RWPE1 (cell line): ENCODE results near the gene TIMM10.

Source experiments
- CTCF ChIA-PET: fragments of 350-600 bp; sonication (Branson Sonifier 250); formaldehyde crosslinking; extraction: SDS; loops from one replicate; lab custom pipeline; 2021; lab: Yijun Ruan, JAX
- POLR2A ChIA-PET: fragments of 400-600 bp; formaldehyde crosslinking; extraction: SDS; loops from one replicate; lab custom pipeline; 2020; ENCODE audit warnings: antibody characterized with exemption; ENCODE audit not compliant: low non-redundant PET; lab: Yijun Ruan, JAX
- DNase-seq: peaks from one replicate; pipeline ENCODE4 v3.0.0; 2012; ENCODE audit warnings: low spot score
- H3K27ac ChIP-seq: fragments of 450-650 bp; 2 replicates; pipeline ENCODE4 v1.5.1; 2017
- TF ChIP-seq, protein P1 (sequence below): fragments of 450-650 bp; conservative IDR thresholded peaks from 2 replicates; pipeline ENCODE4 v1.5.1; 2017; ENCODE audit warnings: low read depth, mild to moderate bottlenecking

Gene TIMM10

DNA sequence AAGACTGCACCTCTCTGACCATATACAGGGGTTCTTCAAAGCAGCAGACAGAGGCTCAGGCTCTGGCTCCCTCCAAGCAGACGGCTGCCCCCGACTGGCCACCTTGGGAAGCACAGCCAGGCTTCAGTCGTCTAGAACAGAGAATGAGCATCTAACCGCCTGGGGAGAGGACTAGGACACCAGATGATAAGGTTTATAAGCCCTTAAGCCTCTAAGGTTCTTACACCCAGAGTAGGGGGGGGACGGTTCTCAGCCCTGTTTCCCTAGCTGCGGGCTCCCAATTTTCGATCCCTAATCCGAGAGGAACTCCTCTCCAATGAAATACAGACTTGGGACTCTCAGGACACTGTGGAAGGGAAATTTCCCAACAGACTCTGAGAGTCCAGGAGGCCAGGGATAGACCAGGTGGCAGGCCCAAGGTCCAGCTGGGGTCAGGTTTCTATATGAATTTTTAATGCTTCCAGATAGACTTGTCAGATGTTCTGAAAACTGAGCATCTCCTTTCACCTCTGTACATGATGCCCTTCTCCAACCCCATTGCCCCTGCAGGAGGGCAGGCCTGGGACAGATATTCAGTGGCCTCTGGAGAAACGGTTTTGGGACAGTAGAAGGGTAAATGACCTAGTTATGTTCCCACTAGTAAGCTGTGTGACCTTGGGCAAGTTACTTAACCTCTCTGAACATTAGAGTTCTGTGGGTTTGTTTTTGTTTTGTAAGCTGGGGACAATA, 50.0 kb downstream of the TIMM10 start:
- POLR2A ChIA-PET, result no interaction called here
- CTCF ChIA-PET, result interaction anchor here (0.6 to 1.6 kb wide), 4 partner anchors 8 to 47 kb away, joined by 3 to 6 read pairs (median 4); no protein-coding TSS in a partner anchor
- TF ChIP-seq, protein P1, sequence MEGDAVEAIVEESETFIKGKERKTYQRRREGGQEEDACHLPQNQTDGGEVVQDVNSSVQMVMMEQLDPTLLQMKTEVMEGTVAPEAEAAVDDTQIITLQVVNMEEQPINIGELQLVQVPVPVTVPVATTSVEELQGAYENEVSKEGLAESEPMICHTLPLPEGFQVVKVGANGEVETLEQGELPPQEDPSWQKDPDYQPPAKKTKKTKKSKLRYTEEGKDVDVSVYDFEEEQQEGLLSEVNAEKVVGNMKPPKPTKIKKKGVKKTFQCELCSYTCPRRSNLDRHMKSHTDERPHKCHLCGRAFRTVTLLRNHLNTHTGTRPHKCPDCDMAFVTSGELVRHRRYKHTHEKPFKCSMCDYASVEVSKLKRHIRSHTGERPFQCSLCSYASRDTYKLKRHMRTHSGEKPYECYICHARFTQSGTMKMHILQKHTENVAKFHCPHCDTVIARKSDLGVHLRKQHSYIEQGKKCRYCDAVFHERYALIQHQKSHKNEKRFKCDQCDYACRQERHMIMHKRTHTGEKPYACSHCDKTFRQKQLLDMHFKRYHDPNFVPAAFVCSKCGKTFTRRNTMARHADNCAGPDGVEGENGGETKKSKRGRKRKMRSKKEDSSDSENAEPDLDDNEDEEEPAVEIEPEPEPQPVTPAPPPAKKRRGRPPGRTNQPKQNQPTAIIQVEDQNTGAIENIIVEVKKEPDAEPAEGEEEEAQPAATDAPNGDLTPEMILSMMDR, result peak; percentile 56
- H3K27ac ChIP-seq, result no peak overlapping the region
- DNase-seq, result no peak

DNA sequence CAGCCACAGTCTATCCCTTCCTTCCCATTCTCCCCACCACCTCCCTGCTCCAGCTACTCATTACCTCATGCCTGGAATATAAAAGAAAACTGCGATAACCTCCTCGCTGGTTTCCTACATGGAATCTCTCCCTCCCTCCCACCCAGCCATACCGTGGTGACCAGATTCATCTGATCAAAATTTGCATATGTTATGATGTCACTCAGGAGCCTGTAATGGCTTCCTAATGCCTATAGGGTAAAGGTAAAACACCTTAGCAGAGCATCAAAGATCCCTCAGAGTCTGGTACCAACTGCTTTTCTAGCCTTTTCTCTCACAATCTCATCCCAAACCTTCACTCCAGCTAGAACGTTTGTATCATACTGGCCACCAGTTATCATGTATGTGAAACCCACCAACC, 50.6 kb downstream of the TIMM10 start:
- CTCF ChIA-PET, result interaction anchor here (0.8 to 1.0 kb wide), 2 partner anchors 9 to 22 kb away, joined by 3 to 4 read pairs; no protein-coding TSS in a partner anchor
- TF ChIP-seq, protein P1, result no peak
- peak; percentile 57 for DNase-seq
- POLR2A ChIA-PET, result no interaction called here
- no peak overlapping the region for H3K27ac ChIP-seq

DNA sequence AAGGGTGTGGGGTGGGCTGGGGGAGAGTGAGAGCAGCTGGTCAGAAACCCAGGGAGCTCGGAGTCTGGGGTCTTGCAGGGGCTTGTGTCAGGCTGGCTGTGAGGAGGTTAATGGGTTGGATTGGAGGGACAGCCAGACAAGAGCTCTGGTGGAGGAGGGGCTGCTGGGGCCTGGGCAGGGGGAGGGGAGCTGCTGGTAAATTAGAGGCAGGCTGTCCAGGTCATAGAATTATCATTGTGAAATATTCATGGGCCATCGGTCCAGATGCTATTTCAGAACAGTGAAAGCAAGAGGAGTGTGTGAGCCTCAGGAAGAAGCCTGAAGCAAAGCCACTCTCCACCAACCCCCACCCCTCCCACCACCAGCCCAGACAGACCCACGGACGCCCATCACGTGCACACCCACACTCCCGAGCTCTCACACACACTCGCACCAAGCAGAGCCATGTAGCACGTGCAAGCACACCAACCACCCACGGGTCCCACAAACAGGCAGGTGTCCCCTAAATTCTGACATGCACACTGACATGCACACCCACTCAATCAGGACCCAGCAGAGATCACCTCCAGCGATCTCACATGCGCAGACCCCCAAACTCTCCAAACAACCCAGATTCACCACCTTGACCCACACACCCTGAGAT, 51.4 kb downstream of the TIMM10 start:
- TF ChIP-seq, protein P1, result no peak
- POLR2A ChIA-PET, result no interaction called here
- H3K27ac ChIP-seq, result no peak overlapping the region
- CTCF ChIA-PET, result interaction anchor here (1.1 to 1.8 kb wide), 3 partner anchors 14 to 131 kb away, joined by 3 to 13 read pairs (median 3); no protein-coding TSS in a partner anchor
- DNase-seq, result no peak
